K562 treated with DMSO at 1 percent for 24 hours (cell line): Measurements from ENCODE around the gene SRP72. TPM values are rescaled to one million over a fixed set of nuclear protein-coding genes. Genes with fewer than 3 reads are reported as not detected.

ENCODE experiments used
- total RNA-seq: library from RNA; unstranded; fragments of 300-600 nt; gene quantifications from 2 replicates; pipeline ENCODE4 v1.2.3, GENCODE V29; 2022; ENCODE audit warnings: low read depth; ENCODE audit not compliant: insufficient read depth

Gene SRP72
- total RNA-seq, result 62.9 and 70.2 TPM in 2 replicates

GRCh38 chr4:56467284-56468096 is at the start of gene SRP72:
TSS of gene SRP72 (plus strand) at chr4:56467617. CDS start at chr4:56467636, 19 bp downstream.

GRCh38 chr4:56435140-56435926 is 32.1 kb upstream of the SRP72 start, which contains the start of gene PPAT:
TSS of gene PPAT (minus strand) at chr4:56435615. CDS start at chr4:56435477, 138 bp downstream.

GRCh38 chr4:56505269-56506130 is 38.1 kb downstream of the SRP72 start, which contains the start of gene ARL9:
TSS of gene ARL9 (plus strand) at chr4:56505791. CDS start at chr4:56505863, 72 bp downstream.

Other genes with a start within 250 kb of the SRP72 start
- 4.5 and 6.5 TPM in 2 replicates for gene AASDH, start 80.1 kb upstream of the SRP72 start, total RNA-seq
- 10.6 and 14.6 TPM in 2 replicates for gene PPAT, start 32.0 kb upstream of the SRP72 start, total RNA-seq
- gene PAICS, start 31.4 kb upstream of the SRP72 start, total RNA-seq, result 55.4 and 60.9 TPM in 2 replicates
- gene ARL9, start 38.2 kb downstream of the SRP72 start, total RNA-seq, result not detected in 2 replicates
- not detected in 2 replicates for gene HOPX, start 213.7 kb downstream of the SRP72 start, total RNA-seq